HG03439 (cell line): ENCODE measurements around the gene PLEKHD1.

Source experiments
- ATAC-seq: cut with Tn5 transposase; IDR thresholded peaks from one replicate; pipeline ENCODE4 v1.9.1; 2021; ENCODE audit warnings: mild to moderate bottlenecking, moderate library complexity; ENCODE audit not compliant: unreplicated experiment

Gene PLEKHD1

GRCh38 chr14:69543341-69544115, 59.0 kb downstream of the PLEKHD1 start:
- no peak for ATAC-seq

- no peak for ATAC-seq
These were observed 63.3 kb downstream of the PLEKHD1 start for GRCh38 chr14:69547701-69548348.

- no peak for ATAC-seq
These were observed 64.0 kb downstream of the PLEKHD1 start for GRCh38 chr14:69548566-69548965.

GRCh38 chr14:69551511-69551910, 67.0 kb downstream of the PLEKHD1 start:
- ATAC-seq = no peak

GRCh38 chr14:69553252-69553651, 68.7 kb downstream of the PLEKHD1 start:
- no peak for ATAC-seq

DNA sequence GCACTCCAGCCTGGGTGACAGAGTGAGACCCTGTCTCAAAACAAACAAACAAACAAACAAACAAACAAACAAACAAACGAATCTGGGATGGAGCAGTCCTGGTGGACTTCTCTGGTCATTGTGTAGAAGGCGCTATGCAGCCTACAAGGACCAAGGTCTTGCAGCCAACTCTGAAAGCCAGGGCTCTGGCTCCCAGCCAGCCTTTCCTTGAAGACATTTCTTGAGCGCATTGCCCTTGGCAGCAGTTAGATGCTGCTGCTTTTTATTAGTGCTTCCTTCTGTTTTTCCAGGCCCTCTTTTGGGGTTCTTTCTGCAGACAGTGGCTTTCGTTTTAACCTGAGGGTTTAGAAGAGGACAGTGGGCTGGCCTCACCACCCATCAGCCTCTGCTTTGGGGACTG, 70.0 kb downstream of the PLEKHD1 start:
- no peak for ATAC-seq

- ATAC-seq = no peak
These were observed 74.2 kb downstream of the PLEKHD1 start for GRCh38 chr14:69558774-69559173.

GRCh38 chr14:69559581-69560011, 75.1 kb downstream of the PLEKHD1 start:
- no peak for ATAC-seq

GRCh38 chr14:69560826-69561225, 76.3 kb downstream of the PLEKHD1 start:
- no peak for ATAC-seq

GRCh38 chr14:69561893-69562292, 77.4 kb downstream of the PLEKHD1 start:
- no peak for ATAC-seq

- no peak for ATAC-seq
These were observed 83.0 kb downstream of the PLEKHD1 start for GRCh38 chr14:69567563-69567962.

DNA sequence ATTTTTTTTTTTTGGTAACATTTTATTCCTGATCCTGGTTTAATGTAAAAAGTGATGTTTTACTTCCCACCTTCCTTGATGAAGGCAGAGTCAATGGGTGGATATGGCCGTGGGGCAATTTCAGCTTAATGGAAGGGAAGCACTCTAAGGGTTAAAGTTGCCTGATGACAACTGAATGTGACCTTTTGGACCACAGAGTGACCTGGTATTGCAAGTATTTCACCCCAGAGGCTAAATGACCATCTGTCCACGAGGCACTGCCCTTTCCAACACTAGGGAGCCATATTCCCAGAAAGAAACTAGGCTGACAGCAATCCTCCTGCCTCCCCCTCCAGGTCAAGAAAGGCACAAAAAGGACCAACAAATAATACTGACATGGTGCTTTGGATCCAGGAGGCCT, 85.3 kb downstream of the PLEKHD1 start:
- no peak for ATAC-seq

DNA sequence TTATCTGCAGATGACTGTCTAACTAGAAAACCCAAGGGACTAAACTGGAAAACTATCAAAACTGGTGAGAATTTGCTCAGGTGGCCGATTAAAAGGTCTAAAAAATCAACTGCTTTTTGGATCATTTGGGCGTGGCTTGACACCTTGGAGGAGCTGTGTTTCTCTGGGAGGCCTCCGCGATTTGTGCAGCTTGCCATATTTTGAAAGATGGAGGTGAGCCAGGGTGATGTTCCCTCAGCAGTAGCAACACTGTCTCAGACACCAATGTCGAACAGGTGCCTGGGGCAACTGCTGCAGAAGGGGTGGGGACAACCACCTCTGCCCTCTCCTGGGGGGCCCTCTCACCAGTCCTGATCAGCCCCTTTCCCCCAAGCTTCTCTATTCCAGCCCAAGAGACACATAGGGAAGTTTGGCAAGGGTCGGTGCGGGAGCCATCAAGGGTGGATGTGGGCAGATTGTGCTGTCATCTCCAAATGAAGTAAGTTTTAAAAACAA, 86.4 kb downstream of the PLEKHD1 start:
- ATAC-seq = no peak

DNA sequence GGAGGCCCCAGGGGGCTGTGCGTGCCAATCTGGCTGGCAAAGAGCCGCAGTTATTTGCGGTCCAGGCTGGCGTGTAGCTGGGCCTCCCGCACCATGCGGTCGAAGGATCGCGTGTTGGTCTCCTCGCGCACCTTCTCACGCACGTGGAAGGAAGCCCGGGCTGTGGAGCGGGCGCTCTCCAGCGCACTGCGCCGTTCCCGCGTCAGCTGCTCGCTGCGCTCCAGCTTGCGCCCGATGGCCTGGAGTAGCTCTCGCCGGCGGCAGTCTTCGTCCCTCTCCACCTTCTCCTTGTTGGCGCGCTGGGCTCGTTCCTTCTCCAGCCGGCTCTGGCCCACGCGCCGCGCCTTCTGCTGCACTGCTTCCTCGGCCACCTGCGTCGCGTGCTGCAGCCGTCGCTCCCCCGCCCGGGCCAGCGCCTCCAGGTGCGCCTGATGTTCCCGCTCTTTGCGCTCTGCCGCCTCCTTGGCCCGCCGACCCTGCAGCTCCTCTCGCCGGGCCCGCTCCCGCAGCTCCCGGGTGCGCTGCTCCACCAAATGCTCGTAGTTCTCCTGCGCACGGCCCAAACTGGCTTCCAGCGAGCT, 87.0 kb downstream of the PLEKHD1 start:
- ATAC-seq = no peak

DNA sequence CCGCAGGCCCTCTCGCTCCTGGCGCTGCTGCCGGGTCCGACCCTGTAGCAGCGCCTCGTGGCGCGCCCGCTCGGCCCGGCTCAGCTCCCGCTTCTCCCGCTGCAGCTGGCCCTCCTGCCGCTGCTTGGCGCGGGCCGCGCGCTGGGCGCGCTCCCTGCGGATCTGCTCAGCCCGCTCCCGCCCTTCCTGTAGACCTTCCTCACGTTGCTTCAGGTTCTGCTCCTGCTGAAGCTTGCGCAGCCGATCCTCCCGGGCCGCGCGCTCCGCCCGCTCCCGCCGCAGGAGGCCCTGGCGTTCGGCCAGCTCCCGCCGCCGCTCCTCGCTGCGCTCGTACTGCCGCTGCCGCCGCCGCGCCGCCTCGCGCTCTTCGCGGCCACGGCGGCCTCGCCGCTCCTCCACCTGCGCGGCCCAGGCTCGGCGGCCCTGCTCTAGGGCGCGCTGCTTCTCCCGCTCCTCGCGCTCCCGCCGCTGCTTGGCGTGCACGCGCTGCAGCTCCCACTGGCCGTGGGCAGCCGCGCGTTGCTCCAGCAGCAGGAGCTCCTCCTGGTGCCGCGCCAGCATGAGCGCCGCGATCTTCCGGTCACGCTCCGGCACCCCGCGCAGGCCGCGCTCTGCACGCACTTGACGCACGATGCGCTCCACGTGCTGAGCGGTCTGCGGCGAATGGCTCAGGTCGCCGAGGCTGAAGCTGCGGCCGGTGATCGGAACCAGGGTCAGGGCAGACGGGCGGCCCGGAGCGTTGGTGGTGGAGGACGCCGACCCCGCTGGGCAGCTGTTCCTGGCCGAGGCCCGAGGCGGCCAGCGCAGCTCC, 87.7 kb downstream of the PLEKHD1 start:
- no peak for ATAC-seq

DNA sequence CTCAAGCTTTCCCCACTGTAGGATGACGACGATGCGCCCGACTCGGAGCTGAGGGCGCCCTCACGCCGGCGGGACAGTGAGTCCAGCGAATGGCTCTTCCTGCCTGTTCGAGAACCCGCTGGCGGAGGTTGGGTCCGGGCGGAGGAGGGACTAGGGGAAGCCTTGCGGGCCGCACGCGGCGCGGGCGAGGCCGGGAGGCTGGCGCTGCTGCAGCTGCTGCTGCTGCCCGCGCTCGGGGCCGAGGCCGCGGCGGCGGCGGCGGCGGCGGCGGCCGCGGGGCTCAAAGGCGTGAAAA, 88.3 kb downstream of the PLEKHD1 start:
- no peak for ATAC-seq

GRCh38 chr14:69573205-69573830, 88.8 kb downstream of the PLEKHD1 start:
- ATAC-seq = no peak

DNA sequence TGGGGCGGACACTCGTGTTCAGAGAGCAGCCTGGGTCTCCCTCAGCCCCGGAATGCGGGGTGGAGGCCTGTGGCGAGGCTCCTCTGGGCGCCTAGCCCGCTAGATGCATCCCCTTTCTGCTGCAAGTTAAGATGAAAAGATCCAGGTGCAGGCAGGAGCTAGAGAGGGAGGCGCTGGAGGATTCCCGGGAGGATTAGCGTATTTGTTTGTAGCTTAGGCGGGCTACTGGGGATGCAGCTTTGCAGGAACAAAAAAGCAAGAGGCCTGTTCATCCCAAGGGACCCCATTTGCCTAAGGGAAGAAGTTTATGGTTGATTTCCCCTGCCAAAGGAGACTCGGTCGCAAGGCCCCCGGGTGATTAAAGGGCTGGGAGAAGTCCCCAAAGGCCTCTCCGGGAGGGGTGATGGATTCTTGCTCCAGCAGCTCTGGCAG, 89.3 kb downstream of the PLEKHD1 start:
- no peak for ATAC-seq

DNA sequence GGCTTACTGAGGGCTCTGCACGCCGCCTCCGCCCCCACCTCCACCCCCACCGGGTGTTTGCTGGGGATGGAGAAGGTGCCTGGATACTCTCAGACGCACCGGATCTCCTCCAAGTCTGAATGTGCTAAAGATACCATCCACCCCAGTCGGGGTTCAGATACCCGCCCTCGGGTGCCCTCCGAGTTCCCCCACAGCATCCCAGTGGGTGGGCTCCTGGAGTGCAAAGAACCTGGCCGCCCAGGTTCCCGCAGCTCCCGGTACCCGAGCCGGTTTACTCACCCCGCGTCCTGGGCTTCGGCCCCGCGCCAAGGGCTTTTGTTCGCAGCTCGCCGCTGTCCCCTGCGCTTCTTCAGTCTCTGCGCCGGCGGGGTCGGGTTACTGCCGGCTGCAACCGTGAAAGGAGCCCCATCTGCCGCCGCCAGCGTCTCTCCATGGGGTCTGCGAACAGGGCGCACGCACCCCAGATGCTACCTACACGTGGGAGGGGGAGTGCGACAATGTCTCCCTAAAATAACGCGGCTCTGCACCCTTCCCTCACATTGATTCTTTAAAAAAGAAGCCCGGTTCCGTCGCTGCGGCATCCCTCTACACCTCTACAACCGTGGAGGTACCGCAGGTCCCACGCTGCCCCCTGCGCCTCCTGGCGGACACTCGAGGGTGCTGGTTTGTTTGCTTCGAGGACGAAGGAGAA, 89.9 kb downstream of the PLEKHD1 start, which contains the start of gene CCDC177:
CCDC177 (minus strand) TSS at position 609 of the 691 bp plus-strand sequence. CDS start 1,249 bp downstream, outside the sequence.
- no peak for ATAC-seq

- no peak for ATAC-seq
These were observed 90.4 kb downstream of the PLEKHD1 start for GRCh38 chr14:69574954-69575295.
